ENCODE data around the gene CCDC78.
A peak's percentile ranks its signal among the peaks of the same experiment; 100 is the strongest.
"Not testable (repeated sequence)": the region's sequence is repeated elsewhere in the genome, so short reads cannot be mapped to it uniquely, and the experiment has no call there.

Gene CCDC78

DNA sequence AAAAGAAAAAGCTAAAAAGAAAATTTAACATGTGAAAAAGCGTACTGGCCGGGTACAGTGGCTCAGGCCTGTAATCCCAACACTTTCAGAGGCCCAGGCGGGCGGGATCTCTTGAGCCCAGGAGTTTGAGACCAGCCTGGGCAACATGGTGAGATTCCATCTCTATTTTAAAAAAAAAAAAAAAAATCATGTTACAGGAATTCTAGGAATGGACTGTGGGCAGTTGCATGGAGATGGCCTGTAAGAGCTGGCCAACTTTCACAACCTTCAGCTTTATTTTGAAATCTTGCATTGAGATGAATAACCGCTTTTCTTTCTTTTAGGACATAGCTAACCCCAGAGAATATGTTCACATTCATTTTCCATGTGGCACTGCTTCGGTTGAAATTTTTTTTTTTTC lies 22.8 kb upstream of the CCDC78 start:
- no peaks in the 10 kb centered on the region for H3K4me1 Mint-ChIP-seq
- ATAC-seq (no peak), DNase-seq (no peak)
- no peaks in the 10 kb centered on the region for H3K9me3 Mint-ChIP-seq
- no peak overlapping the region for H3K4me3 Mint-ChIP-seq
- H3K27ac Mint-ChIP-seq, result no peak overlapping the region
- H3K27me3 Mint-ChIP-seq, result no peaks in the 10 kb centered on the region

- ATAC-seq (no peak), DNase-seq (no peak)
- no peaks in the 10 kb centered on the region for H3K27me3 Mint-ChIP-seq
- no peak overlapping the region for H3K27ac Mint-ChIP-seq
- H3K4me3 Mint-ChIP-seq, result no peak overlapping the region
- H3K4me1 Mint-ChIP-seq, result no peaks in the 10 kb centered on the region
- H3K9me3 Mint-ChIP-seq, result no peaks in the 10 kb centered on the region
Observed at GRCh38 chr16:747978-748746, 21.9 kb upstream of the CCDC78 start.

- H3K27me3 Mint-ChIP-seq, result no peaks in the 10 kb centered on the region
- ATAC-seq, result no peak
- H3K4me3 Mint-ChIP-seq, result no peak overlapping the region
- no peaks in the 10 kb centered on the region for H3K9me3 Mint-ChIP-seq
- no peak for DNase-seq
- H3K4me1 Mint-ChIP-seq, result no peaks in the 10 kb centered on the region
- no peak overlapping the region for H3K27ac Mint-ChIP-seq
Observed at GRCh38 chr16:746637-747036, 20.4 kb upstream of the CCDC78 start.

- Mint-ChIP-seq H3K4me3 (no peak overlapping the region), H3K9me3 (no peaks in the 10 kb centered on the region), H3K4me1 (no peaks in the 10 kb centered on the region), H3K27me3 (no peaks in the 10 kb centered on the region), H3K27ac (no peak overlapping the region)
- no peak for ATAC-seq
- no peak for DNase-seq
Observed at GRCh38 chr16:745739-746138, 19.5 kb upstream of the CCDC78 start.

DNA sequence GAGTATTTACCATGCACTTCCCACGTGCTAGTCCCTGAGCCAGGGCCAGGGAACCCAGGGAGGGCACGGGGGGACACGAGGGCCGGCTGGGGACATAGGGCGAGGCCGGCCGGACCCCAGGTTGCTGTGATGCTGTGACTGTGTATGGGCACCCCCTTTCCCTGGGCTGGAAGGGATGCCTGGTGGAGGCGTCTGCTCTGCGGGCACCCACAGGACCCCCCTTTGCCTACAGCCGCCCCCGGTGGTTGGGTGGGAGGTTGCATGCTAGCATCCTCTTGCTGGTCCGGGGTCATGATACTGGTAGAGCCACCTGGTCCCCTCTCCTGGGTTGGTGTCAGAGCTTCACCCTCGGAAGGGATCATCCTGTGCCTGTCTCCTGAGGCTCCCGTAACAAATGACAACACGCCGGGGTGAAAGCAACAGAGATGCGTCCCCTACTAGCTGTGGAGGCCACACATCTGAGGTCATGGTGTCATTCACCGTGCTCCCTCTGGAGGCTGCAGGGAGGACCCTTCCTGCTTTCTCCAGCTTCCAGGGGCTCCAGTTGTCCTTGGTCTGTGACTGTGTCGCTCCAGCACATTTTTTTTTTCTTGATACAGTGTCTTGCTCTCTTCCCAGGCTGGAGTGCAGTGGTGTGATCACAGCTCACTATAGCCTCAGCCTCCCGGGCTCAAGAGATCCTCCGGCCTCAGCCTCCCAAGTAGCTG lies 17.7 kb upstream of the CCDC78 start:
- H3K9me3 Mint-ChIP-seq, result no peaks in the 10 kb centered on the region
- no peaks in the 10 kb centered on the region for H3K27me3 Mint-ChIP-seq
- no peak for ATAC-seq
- H3K4me1 Mint-ChIP-seq, result peaks cover 14% of the 10 kb centered on the region
- H3K4me3 Mint-ChIP-seq, result no peak overlapping the region
- DNase-seq, result no peak
- H3K27ac Mint-ChIP-seq, result no peak overlapping the region

DNA sequence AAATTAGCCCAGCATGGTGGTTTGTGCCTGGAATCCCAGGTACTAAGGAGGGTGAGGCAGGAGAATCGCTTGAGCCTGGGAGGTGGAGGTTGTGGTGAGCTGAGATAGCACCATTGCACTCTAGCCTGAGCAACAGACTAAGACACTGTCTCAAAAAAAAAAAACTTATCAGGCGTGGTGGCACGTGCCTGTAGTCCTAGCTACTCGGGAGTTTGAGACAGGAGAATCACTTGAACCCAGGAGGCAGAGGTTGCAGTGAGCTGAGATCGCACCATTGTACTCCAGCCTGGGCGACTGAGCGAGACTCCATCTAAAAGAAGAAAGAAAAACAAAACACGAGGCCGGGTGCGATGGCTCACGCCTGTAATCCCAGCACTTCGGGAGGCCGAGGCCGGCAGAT lies 16.7 kb upstream of the CCDC78 start:
- H3K9me3 Mint-ChIP-seq, result not testable (repeated sequence)

DNA sequence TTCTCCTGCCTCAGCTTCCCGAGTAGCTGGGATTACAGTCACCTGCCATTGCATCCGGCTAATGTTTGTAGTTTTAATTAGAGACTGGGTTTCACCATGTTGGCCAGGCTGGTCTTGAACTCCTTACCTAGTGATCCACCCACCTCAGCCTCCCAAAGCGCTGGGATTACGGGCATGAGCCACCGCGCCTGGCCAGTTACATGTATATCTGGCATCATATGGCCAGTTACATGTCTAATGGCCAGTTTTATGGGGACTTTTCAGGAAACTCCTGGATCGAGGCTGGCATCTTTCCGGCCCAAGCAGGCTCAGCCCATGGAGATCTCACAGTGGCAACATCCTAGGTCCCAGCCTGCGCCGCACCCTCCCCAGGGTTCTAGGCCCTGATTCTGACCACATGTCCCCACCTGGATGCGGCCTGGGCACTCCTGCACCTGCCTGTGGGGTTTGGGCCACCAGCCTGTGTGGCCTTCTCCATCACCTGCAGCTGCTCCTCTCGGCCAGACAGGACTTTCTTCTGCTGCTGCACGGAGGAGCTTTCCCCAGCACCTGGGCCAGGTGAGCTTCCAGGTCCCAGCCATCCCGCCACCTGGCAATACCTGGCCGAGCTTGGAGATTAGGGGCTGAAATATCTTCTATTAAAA lies 15.9 kb upstream of the CCDC78 start:
- no peak for ATAC-seq
- Mint-ChIP-seq H3K9me3 (no peaks in the 10 kb centered on the region), H3K27me3 (no peaks in the 10 kb centered on the region), H3K27ac (no peak overlapping the region), H3K4me3 (peak overlapping the region; percentile 85 to 87), H3K4me1 (peaks cover 22% of the 10 kb centered on the region)
- no peak for DNase-seq

More for the DNA sequence above, 16.7 kb upstream of the CCDC78 start:
- DNase-seq, H3K4me3 Mint-ChIP-seq, ATAC-seq, H3K27me3 Mint-ChIP-seq, H3K27ac Mint-ChIP-seq: not testable (repeated sequence)
- H3K4me1 Mint-ChIP-seq, result peaks cover 16% of the 10 kb centered on the region

- no peaks in the 10 kb centered on the region for H3K9me3 Mint-ChIP-seq
- H3K27me3 Mint-ChIP-seq, result no peaks in the 10 kb centered on the region
- H3K4me3 Mint-ChIP-seq, result peak within 1 kb of the TSS; percentile 85 to 87
- H3K27ac Mint-ChIP-seq, result peak within 1 kb of the TSS; percentile 52 to 94
- peaks cover 33% of the 10 kb centered on the region for H3K4me1 Mint-ChIP-seq
- peak; percentile 85 for ATAC-seq
- DNase-seq, result peak; percentile 94 to 97
Observed at GRCh38 chr16:740764-741505, 14.7 kb upstream of the CCDC78 start, which contains the start of gene CIAO3. CIAO3 (minus strand) TSS chr16:740997; CDS start chr16:740985, 12 bp downstream.

GRCh38 chr16:740459-740763 lies 14.2 kb upstream of the CCDC78 start:
- Mint-ChIP-seq H3K27me3 (no peaks in the 10 kb centered on the region), H3K9me3 (no peaks in the 10 kb centered on the region), H3K27ac (peak overlapping the region in 1 of 2 donors; percentile 94), H3K4me3 (peak overlapping the region; percentile 85 to 87), H3K4me1 (peaks cover 39% of the 10 kb centered on the region)
- peak; percentile 35 for ATAC-seq
- DNase-seq, result no peak

DNA sequence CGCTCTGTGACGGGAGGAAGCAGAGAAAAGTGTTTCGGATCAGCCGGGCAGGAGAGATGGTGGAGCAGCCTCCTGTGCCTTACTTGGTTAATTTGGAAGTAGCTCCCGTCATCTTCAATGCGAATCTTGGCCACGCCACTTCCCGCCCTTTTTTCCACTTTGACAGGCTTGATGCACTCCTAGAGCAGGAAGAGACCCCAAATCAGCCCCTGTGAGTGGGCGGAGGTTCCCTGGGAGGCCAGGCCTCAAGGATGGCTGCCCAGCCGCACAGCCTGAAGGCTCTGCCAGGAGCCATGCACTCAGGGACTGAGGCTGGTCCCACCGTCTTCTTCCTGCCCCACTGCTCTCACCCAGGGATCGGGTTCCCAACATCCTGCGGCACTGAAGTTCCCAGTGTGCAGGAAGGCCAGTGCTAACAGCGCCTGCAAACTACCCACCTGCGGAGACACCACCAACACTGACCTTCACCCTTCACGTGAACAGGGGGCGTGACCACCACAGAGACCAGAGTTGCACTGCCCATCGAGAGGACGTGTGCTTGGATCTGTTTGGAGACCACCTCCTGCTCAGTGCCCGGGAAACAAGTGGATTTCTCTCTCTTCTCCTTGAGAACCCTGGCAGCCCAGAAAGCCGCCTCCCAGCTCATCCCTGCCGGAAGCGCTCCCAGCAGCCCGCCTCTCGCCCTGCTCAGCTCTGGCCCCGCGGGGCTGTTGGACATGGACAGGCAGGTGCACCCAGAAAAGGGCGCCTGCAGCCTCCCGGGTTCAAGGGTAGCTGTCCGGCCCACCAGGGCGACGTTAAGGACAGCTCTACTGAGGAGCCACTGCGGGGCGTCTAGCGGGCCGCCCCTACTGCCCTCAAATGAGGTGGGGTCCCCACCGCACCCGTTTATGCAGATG lies 13.6 kb upstream of the CCDC78 start:
- Mint-ChIP-seq H3K27me3 (no peaks in the 10 kb centered on the region), H3K4me1 (peaks cover 43% of the 10 kb centered on the region), H3K27ac (peak overlapping the region in 1 of 2 donors; percentile 94), H3K9me3 (no peaks in the 10 kb centered on the region), H3K4me3 (peak overlapping the region; percentile 85 to 87)
- ATAC-seq (no peak), DNase-seq (no peak)

GRCh38 chr16:736936-737481 lies 10.8 kb upstream of the CCDC78 start:
- ATAC-seq (no peak), DNase-seq (no peak)
- H3K27ac Mint-ChIP-seq, result no peak overlapping the region
- no peak overlapping the region for H3K4me3 Mint-ChIP-seq
- H3K4me1 Mint-ChIP-seq, result peaks cover 43% of the 10 kb centered on the region
- no peaks in the 10 kb centered on the region for H3K9me3 Mint-ChIP-seq
- no peaks in the 10 kb centered on the region for H3K27me3 Mint-ChIP-seq

- ATAC-seq (peak; percentile 80), DNase-seq (peak; percentile 46 to 71)
- Mint-ChIP-seq H3K4me3 (peak overlapping the region; percentile 7 to 55), H3K4me1 (peaks cover 43% of the 10 kb centered on the region), H3K9me3 (no peaks in the 10 kb centered on the region), H3K27me3 (no peaks in the 10 kb centered on the region), H3K27ac (peak overlapping the region; percentile 38 to 59)
Observed at GRCh38 chr16:735982-736453, 9.8 kb upstream of the CCDC78 start.

- peaks cover 42% of the 10 kb centered on the region for H3K4me1 Mint-ChIP-seq
- no peak for ATAC-seq
- no peak for DNase-seq
- H3K27me3 Mint-ChIP-seq, result no peaks in the 10 kb centered on the region
- H3K4me3 Mint-ChIP-seq, result peak overlapping the region in 1 of 2 donors; percentile 11
- H3K27ac Mint-ChIP-seq, result no peak overlapping the region
- no peaks in the 10 kb centered on the region for H3K9me3 Mint-ChIP-seq
Observed at GRCh38 chr16:734981-735881, 9.0 kb upstream of the CCDC78 start.

All from stimulated activated naive CD8-positive, alpha-beta T cell treated with anti-CD3 and anti-CD28 coated beads, Interleukin-15, amount 100 ng/mL, for 72 hours (primary cell).